HCT116 (cell line): ENCODE data around the gene CD164L2. TPM values are rescaled to one million over a fixed set of nuclear protein-coding genes. Genes with fewer than 3 reads are reported as not detected.

Experiments
- ATAC-seq: fragments of 200-7000 bp; cut with Tn5 transposase; 2 replicates; pipeline ENCODE4 v1.9.1; 2020; ENCODE audit warnings: mild to moderate bottlenecking, moderate library complexity
- BruUV-seq: library from RNA; stranded (reverse); fragments of 400-500 nt; replicated peaks from 2 replicates; lab custom pipeline; 2021; lab: Mats Ljungman, UMichigan
- CTCF ChIA-PET: fragments of 300-600 bp; sonication (Branson Sonifier 250); formaldehyde crosslinking; loops from one replicate; lab custom pipeline; 2021; ENCODE audit warnings: antibody characterized with exemption; lab: Charles Lee
- POLR2A ChIA-PET: fragments of 300-600, 350-600 bp; sonication (Branson Sonifier 250); formaldehyde crosslinking; loops from one replicate; lab custom pipeline; 2021; ENCODE audit warnings: antibody characterized with exemption; lab: Charles Lee
- RAD21 ChIA-PET, 2 experiments: fragments of 300-600 bp; sonication (Branson Sonifier 250); formaldehyde crosslinking; loops; one replicate each; lab custom pipeline; 2023; ENCODE audit warnings: low total read pairs in 2 of 2; ENCODE audit not compliant: uncharacterized antibody in 2 of 2, unreplicated experiment in 2 of 2, low non-redundant PET in 1 of 2; lab: Charles Lee
- DNase-seq: peaks from one replicate; pipeline ENCODE4 v3.0.0-alpha.2; 2010; ENCODE audit warnings: low read depth, low spot score
- H2AFZ ChIP-seq: fragments of 200-600 bp; shearing (Covaris generic), sonication (generic); 2 replicates; pipeline ENCODE4 v1.6.1; 2017; ENCODE audit warnings: low read depth, mixed run types, mixed read lengths, antibody characterized with exemption, low read length; ENCODE audit not compliant: poor library complexity, severe bottlenecking
- H3K27ac ChIP-seq: 2 replicates; pipeline ENCODE4 v1.5.1; 2012; ENCODE audit warnings: low read depth, low read length
- H3K27me3 ChIP-seq: fragments of 200-600 bp; sonication (generic); 2 replicates; pipeline ENCODE4 v1.6.1; 2016; ENCODE audit warnings: mixed run types, low read length, mixed read lengths; ENCODE audit not compliant: insufficient read depth
- H3K36me3 ChIP-seq, 2 experiments: fragments of 200-500 bp in 1 of 2; fragments of 200-600 bp in 1 of 2; sonication (Bioruptor generic) in 1 of 2; sonication (generic) in 1 of 2; 2 replicates each; pipeline versions ENCODE4 v1.5.1 to v1.6.1; 2014 to 2016; ENCODE audit warnings: low read length in 2 of 2, inconsistent platforms in 1 of 2, mixed read lengths in 1 of 2, mixed run types in 1 of 2; ENCODE audit not compliant: insufficient read depth in 2 of 2, control insufficient read depth in 1 of 2
- H3K4me1 ChIP-seq, 2 experiments: fragments of 200-600 bp in 1 of 2; sonication (generic) in 1 of 2; 2 replicates each; pipeline versions ENCODE4 v1.5.1 to v1.6.1; 2012 to 2017; ENCODE audit warnings: low read length in 2 of 2, inconsistent platforms in 1 of 2, mild to moderate bottlenecking in 1 of 2, mixed read lengths in 1 of 2, mixed run types in 1 of 2, moderate library complexity in 1 of 2; ENCODE audit not compliant: insufficient read depth in 2 of 2, control insufficient read depth in 1 of 2
- H3K4me2 ChIP-seq: fragments of 200-600 bp; sonication (generic); 2 replicates; pipeline ENCODE4 v1.6.1; 2017; ENCODE audit warnings: mixed run types, low read length, mixed read lengths
- H3K4me3 ChIP-seq, 2 experiments: fragments of 200-600 bp in 1 of 2; sonication (generic) in 1 of 2; replicated peaks in 1 of 2; 2 replicates each; pipeline ENCODE4 v1.5.1; 2011 to 2016; ENCODE audit warnings: low read length in 2 of 2, control low read depth in 1 of 2, low read depth in 1 of 2, mild to moderate bottlenecking in 1 of 2, mixed read lengths in 1 of 2, mixed run types in 1 of 2
- H3K79me2 ChIP-seq: fragments of 200-600 bp; sonication (generic); 2 replicates; pipeline ENCODE4 v1.6.1; 2017; ENCODE audit warnings: mild to moderate bottlenecking, mixed run types, low read length, moderate library complexity, mixed read lengths; ENCODE audit not compliant: insufficient read depth
- H3K9ac ChIP-seq: fragments of 200-600 bp; sonication (generic); 2 replicates; pipeline ENCODE4 v1.6.1; 2016; ENCODE audit warnings: low read length, mixed read lengths
- H3K9me2 ChIP-seq: fragments of 200-600 bp; sonication (generic), shearing (Covaris generic); 2 replicates; pipeline ENCODE4 v1.6.1; 2017; ENCODE audit warnings: mixed run types, mild to moderate bottlenecking, moderate library complexity; ENCODE audit not compliant: insufficient read depth
- H3K9me3 ChIP-seq, 2 experiments: fragments of 200-500 bp in 1 of 2; fragments of 200-600 bp in 1 of 2; sonication (Bioruptor generic) in 1 of 2; sonication (generic) in 1 of 2; 2 replicates each; pipeline ENCODE4 v1.6.1; 2014 to 2017; ENCODE audit warnings: low read length in 2 of 2, mixed read lengths in 2 of 2, inconsistent platforms in 1 of 2, low read depth in 1 of 2, mild to moderate bottlenecking in 1 of 2, mixed run types in 1 of 2, moderate library complexity in 1 of 2; ENCODE audit not compliant: control insufficient read depth in 1 of 2, insufficient read depth in 1 of 2
- H4K20me1 ChIP-seq: fragments of 200-600 bp; sonication (generic), shearing (Covaris generic); 2 replicates; pipeline ENCODE4 v1.6.1; 2017; ENCODE audit warnings: mixed run types, mild to moderate bottlenecking, moderate library complexity; ENCODE audit not compliant: insufficient read depth
- EZH2 ChIP-seq: fragments of 200-600 bp; sonication (generic); IDR thresholded peaks from 2 replicates; pipeline ENCODE4 v1.6.1; 2017; ENCODE audit warnings: antibody characterized with exemption, mixed run types
- EZH2phosphoT487 ChIP-seq: fragments of 200-600 bp; IDR thresholded peaks from 2 replicates; pipeline ENCODE4 v1.6.1; 2018; ENCODE audit warnings: antibody characterized with exemption, borderline replicate concordance
- FOSL1 ChIP-seq: IDR thresholded peaks from 2 replicates; pipeline ENCODE4 v1.6.1; 2012; ENCODE audit warnings: low read depth
- POLR2AphosphoS5 ChIP-seq: IDR thresholded peaks from 2 replicates; pipeline ENCODE4 v1.6.1; 2011; ENCODE audit warnings: mild to moderate bottlenecking, low read depth, low read length, moderate library complexity
- RAD21 ChIP-seq: IDR thresholded peaks from 2 replicates; pipeline ENCODE4 v1.6.1; 2012; ENCODE audit warnings: low read depth, mild to moderate bottlenecking
- SIN3A ChIP-seq: IDR thresholded peaks from 2 replicates; pipeline ENCODE4 v1.6.1; 2012; ENCODE audit warnings: low read depth
- TCF7L2 ChIP-seq: IDR thresholded peaks from 2 replicates; pipeline ENCODE4 v1.7.0; 2011; ENCODE audit warnings: borderline replicate concordance, inconsistent platforms; ENCODE audit not compliant: insufficient read depth, insufficient read length; ENCODE audit errors: extremely low read depth
- intact Hi-C: fragments of 100-400 bp; cut with micrococcal nuclease; formaldehyde crosslinking; loops from 2 replicates; pipeline ENCODE4 v1.10.0; 2022
- total RNA-seq: library from RNA; stranded (reverse); gene quantifications from one replicate; pipeline ENCODE4 v1.2.1, GENCODE V29; 2021; ENCODE audit not compliant: unreplicated experiment
- TF ChIP-seq, protein P1 (sequence below): IDR thresholded peaks from 2 replicates; pipeline ENCODE4 v1.6.1; 2012; ENCODE audit warnings: low read depth
- TF ChIP-seq, protein P2 (sequence below), 3 experiments: fragments of 200-600 bp in 1 of 3; sonication (generic) in 1 of 3; IDR thresholded peaks in 2 of 3; conservative IDR thresholded peaks in 1 of 3; 2 replicates each; pipeline ENCODE4 v1.5.1; 2012 to 2017; ENCODE audit warnings: low read depth in 2 of 3, low read length in 2 of 3, antibody characterized with exemption in 1 of 3, borderline replicate concordance in 1 of 3, control low read depth in 1 of 3, mild to moderate bottlenecking in 1 of 3, mixed read lengths in 1 of 3, mixed run types in 1 of 3, moderate library complexity in 1 of 3; ENCODE audit not compliant: insufficient read depth in 1 of 3
- TF ChIP-seq, protein P3 (sequence below): IDR thresholded peaks from 2 replicates; pipeline ENCODE4 v1.6.1; 2011; ENCODE audit warnings: mild to moderate bottlenecking, low read length, moderate library complexity; ENCODE audit not compliant: insufficient replicate concordance; ENCODE audit errors: extremely low read depth

CD164L2 gene
- total RNA-seq, 1 experiment from 2014 or later: 11.6 TPM

DNA sequence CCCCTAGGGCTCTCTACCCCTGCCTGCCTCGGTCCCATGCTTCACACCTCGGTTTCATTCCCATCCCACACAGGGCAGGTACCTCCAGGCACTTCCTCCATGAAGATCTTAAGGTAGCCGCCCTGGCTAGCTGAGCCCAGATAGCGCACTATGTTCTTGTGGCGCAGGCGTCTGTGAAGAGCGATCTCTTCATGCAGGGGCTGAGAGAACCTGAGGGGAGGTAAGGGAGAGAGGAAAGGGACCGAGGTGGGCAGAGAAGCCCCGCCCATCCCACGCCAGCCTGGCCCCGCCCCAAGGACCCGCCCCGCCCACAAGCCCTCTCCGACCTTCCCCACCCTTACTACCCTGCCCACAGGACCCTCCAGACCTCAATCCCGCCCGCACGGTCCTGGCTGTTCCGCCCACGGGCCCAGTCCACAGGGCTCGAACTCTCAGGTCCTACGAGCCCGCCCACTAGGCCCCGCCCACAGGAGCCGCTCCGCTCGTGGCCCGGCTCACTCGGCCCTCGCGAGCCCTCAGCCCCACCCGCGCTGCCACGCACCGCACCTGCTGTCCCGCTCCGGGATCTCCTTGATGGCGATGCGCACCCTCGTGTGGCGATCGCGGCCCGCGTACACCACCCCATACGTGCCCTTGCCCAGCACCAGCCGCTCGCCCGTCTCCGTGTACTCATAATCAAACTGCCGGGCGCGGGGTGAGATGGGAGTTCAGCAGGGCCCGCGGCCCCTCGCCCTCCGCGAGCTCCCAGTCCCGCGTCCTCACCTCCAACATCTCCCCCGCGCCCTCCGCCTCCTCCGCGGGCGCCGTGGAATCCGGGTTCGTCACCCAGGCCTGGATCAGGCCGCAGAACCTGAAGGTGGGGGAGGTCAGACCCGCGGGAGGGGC, 22.7 kb downstream of the CD164L2 start:
- no peaks in the 10 kb centered on the region for H3K9me3 ChIP-seq
- TF ChIP-seq FOSL1 (no peak), RAD21 (no peak), EZH2 (no peak), SIN3A (no peak), POLR2AphosphoS5 (no peak), EZH2phosphoT487 (no peak), TCF7L2 (no peak)
- TF ChIP-seq, protein P1, sequence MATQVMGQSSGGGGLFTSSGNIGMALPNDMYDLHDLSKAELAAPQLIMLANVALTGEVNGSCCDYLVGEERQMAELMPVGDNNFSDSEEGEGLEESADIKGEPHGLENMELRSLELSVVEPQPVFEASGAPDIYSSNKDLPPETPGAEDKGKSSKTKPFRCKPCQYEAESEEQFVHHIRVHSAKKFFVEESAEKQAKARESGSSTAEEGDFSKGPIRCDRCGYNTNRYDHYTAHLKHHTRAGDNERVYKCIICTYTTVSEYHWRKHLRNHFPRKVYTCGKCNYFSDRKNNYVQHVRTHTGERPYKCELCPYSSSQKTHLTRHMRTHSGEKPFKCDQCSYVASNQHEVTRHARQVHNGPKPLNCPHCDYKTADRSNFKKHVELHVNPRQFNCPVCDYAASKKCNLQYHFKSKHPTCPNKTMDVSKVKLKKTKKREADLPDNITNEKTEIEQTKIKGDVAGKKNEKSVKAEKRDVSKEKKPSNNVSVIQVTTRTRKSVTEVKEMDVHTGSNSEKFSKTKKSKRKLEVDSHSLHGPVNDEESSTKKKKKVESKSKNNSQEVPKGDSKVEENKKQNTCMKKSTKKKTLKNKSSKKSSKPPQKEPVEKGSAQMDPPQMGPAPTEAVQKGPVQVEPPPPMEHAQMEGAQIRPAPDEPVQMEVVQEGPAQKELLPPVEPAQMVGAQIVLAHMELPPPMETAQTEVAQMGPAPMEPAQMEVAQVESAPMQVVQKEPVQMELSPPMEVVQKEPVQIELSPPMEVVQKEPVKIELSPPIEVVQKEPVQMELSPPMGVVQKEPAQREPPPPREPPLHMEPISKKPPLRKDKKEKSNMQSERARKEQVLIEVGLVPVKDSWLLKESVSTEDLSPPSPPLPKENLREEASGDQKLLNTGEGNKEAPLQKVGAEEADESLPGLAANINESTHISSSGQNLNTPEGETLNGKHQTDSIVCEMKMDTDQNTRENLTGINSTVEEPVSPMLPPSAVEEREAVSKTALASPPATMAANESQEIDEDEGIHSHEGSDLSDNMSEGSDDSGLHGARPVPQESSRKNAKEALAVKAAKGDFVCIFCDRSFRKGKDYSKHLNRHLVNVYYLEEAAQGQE: no peak
- TF ChIP-seq, protein P2, sequence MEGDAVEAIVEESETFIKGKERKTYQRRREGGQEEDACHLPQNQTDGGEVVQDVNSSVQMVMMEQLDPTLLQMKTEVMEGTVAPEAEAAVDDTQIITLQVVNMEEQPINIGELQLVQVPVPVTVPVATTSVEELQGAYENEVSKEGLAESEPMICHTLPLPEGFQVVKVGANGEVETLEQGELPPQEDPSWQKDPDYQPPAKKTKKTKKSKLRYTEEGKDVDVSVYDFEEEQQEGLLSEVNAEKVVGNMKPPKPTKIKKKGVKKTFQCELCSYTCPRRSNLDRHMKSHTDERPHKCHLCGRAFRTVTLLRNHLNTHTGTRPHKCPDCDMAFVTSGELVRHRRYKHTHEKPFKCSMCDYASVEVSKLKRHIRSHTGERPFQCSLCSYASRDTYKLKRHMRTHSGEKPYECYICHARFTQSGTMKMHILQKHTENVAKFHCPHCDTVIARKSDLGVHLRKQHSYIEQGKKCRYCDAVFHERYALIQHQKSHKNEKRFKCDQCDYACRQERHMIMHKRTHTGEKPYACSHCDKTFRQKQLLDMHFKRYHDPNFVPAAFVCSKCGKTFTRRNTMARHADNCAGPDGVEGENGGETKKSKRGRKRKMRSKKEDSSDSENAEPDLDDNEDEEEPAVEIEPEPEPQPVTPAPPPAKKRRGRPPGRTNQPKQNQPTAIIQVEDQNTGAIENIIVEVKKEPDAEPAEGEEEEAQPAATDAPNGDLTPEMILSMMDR (IDR thresholded peaks at IDR 0.05 in 2 of 3, conservative IDR thresholded peaks at IDR 0.05 in 1 of 3; ENCODE audit: borderline replicate concordance in 1 of 3, insufficient read depth in 1 of 3, low read depth in 2 of 3, low read length in 2 of 3): no peak
- TF ChIP-seq, protein P3, sequence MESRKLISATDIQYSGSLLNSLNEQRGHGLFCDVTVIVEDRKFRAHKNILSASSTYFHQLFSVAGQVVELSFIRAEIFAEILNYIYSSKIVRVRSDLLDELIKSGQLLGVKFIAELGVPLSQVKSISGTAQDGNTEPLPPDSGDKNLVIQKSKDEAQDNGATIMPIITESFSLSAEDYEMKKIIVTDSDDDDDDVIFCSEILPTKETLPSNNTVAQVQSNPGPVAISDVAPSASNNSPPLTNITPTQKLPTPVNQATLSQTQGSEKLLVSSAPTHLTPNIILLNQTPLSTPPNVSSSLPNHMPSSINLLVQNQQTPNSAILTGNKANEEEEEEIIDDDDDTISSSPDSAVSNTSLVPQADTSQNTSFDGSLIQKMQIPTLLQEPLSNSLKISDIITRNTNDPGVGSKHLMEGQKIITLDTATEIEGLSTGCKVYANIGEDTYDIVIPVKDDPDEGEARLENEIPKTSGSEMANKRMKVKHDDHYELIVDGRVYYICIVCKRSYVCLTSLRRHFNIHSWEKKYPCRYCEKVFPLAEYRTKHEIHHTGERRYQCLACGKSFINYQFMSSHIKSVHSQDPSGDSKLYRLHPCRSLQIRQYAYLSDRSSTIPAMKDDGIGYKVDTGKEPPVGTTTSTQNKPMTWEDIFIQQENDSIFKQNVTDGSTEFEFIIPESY: no peak
- ChIA-PET RAD21 (no interaction called here), CTCF (no interaction called here), POLR2A (no interaction called here)
- no peak overlapping the region for H3K27ac ChIP-seq
- intact Hi-C loops: no loop called here
- H3K27me3 ChIP-seq: no peaks in the 10 kb centered on the region
- peaks cover 0 to 8% of the 10 kb centered on the region in 2 experiments; a peak in 1 of 4 replicates for H3K36me3 ChIP-seq
- no peak overlapping the region for H3K4me2 ChIP-seq
- peaks cover 12 to 20% of the 10 kb centered on the region in 2 experiments; a peak in 3 of 4 replicates for H3K4me1 ChIP-seq
- no peaks in the 10 kb centered on the region for H4K20me1 ChIP-seq
- no peak overlapping the region for H3K4me3 ChIP-seq
- H3K9me2 ChIP-seq: no peaks in the 10 kb centered on the region
- H3K9ac ChIP-seq: no peak overlapping the region
- peaks cover 3% of the 10 kb centered on the region; the same call in 1 of the 2 replicates for H3K79me2 ChIP-seq
- no peak overlapping the region for H2AFZ ChIP-seq
- BruUV-seq: no TSS peak
- ATAC-seq: no peak
- DNase-seq: no peak
